ENCODE results near the gene GABRB2. TPM values are rescaled to one million over a fixed set of nuclear protein-coding genes. Genes with fewer than 3 reads are reported as not detected.

The GABRB2 gene
- polyA plus RNA-seq, 3 donors from 2014 or later, result not detected

DNA sequence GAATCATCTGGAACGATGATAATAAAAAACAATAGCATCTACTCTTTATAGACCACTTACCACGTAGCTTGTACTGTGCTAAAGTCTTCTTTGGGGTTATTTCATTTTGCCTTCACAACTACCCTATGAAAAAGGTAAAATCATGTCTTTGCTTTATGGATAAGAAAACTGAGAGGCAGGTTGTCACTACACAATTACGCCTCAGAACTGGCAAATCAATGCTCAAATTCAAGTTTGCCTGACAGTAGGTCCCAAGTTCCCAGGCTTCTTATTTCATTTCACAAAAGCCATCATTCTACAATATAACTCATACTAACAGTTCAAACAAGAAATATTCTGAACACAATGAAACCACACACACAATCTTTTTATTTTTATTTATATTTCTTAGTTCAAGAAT, 258.5 kb downstream of the GABRB2 start:
- DNase-seq, result no peak

DNA sequence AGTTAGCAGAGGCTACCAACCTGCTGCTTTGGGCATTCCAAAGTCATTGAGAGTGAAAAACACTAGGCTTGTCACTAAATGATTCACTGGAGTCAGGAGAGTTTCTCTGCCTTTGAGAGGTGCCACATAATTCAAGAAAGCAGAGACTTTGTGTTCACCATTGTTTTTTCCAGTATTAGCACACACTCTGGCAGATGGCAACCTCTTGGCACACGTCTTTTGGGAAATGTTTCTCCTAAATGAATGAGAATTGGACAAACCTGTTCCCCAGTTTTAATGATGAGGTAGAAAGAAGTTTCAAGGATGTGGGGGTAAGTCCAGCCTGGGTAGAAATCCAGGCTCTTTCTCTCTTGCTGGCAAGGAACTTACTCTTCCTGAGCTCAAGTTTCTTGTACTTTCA, 259.1 kb downstream of the GABRB2 start:
- H3K9me3 Mint-ChIP-seq, result peaks cover 0 to 13% (median 4%) of the 10 kb centered on the region in 6 donors
- H3K36me3 Mint-ChIP-seq, result no peaks in the 10 kb centered on the region
- H3K27me3 Mint-ChIP-seq (ENCODE audit: low read depth in 3 of 3), result peaks cover 0 to 1% (median 0%) of the 10 kb centered on the region in 3 donors
- no peak overlapping the region for H3K27ac Mint-ChIP-seq
- H3K4me1 Mint-ChIP-seq, result no peaks in the 10 kb centered on the region
- DNase-seq, result no peak
- H3K4me3 Mint-ChIP-seq, result no peak overlapping the region

More for the DNA sequence above, 258.5 kb downstream of the GABRB2 start:
- H3K36me3 Mint-ChIP-seq, result no peaks in the 10 kb centered on the region
- peaks cover 0 to 1% (median 0%) of the 10 kb centered on the region in 3 donors for H3K27me3 Mint-ChIP-seq (ENCODE audit: low read depth in 3 of 3)
- H3K4me3 Mint-ChIP-seq, result no peak overlapping the region
- H3K9me3 Mint-ChIP-seq, result peaks cover 0 to 11% (median 4%) of the 10 kb centered on the region in 6 donors
- no peaks in the 10 kb centered on the region for H3K4me1 Mint-ChIP-seq
- H3K27ac Mint-ChIP-seq, result no peak overlapping the region

DNA sequence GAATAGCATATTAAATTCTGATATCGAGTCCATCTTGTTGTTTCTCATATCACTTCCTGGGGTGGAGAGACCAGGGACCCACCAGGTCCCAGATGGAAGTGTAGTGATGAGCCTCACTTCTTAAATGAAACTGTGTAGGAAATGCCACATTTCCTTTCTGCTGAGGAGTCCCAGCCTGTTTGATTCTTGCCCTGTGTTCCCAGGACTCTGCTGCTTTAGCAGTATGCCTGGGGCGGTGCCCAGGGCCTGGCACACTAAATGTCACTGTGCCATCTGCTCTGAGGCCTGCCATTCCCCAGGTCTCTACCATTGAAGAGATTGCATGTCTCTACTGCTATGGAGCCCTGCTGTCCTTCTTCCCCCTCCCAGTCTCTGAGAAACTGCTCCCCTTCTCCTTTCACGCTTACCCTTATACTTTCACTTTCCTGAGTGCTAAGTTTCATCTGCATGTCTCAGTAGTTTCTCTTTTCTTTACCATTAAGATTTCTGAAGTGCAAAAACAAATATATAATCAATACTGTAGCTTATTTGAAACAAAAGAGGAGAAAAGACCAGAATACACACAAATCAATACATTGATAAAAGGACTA, 260.4 kb downstream of the GABRB2 start:
- no peak overlapping the region for H3K27ac Mint-ChIP-seq
- no peak overlapping the region for H3K4me3 Mint-ChIP-seq

GRCh38 chr5:161284445-161284844, 262.1 kb downstream of the GABRB2 start:
- no peak overlapping the region for H3K4me3 Mint-ChIP-seq
- no peak overlapping the region for H3K27ac Mint-ChIP-seq
- no peak for DNase-seq
- peaks cover 0 to 19% (median 5%) of the 10 kb centered on the region in 6 donors for H3K9me3 Mint-ChIP-seq
- H3K4me1 Mint-ChIP-seq, result no peaks in the 10 kb centered on the region
- H3K36me3 Mint-ChIP-seq, result no peaks in the 10 kb centered on the region
- H3K27me3 Mint-ChIP-seq (ENCODE audit: low read depth in 3 of 3), result peaks cover 0 to 3% (median 2%) of the 10 kb centered on the region in 3 donors

More for the DNA sequence above, 260.4 kb downstream of the GABRB2 start:
- Mint-ChIP-seq H3K4me1 (no peaks in the 10 kb centered on the region), H3K9me3 (peaks cover 0 to 15% (median 4%) of the 10 kb centered on the region in 6 donors), H3K27me3 (ENCODE audit: low read depth in 3 of 3) (peaks cover 0 to 3% (median 2%) of the 10 kb centered on the region in 3 donors), H3K36me3 (no peaks in the 10 kb centered on the region)
- DNase-seq, result no peak

- peaks cover 0 to 3% (median 2%) of the 10 kb centered on the region in 3 donors for H3K27me3 Mint-ChIP-seq (ENCODE audit: low read depth in 3 of 3)
- no peak overlapping the region for H3K27ac Mint-ChIP-seq
- no peaks in the 10 kb centered on the region for H3K36me3 Mint-ChIP-seq
- no peak for DNase-seq
- no peak overlapping the region for H3K4me3 Mint-ChIP-seq
- peaks cover 0 to 18% (median 6%) of the 10 kb centered on the region in 6 donors for H3K9me3 Mint-ChIP-seq
- no peaks in the 10 kb centered on the region for H3K4me1 Mint-ChIP-seq
These were observed 263.2 kb downstream of the GABRB2 start for GRCh38 chr5:161283296-161283695.

DNA sequence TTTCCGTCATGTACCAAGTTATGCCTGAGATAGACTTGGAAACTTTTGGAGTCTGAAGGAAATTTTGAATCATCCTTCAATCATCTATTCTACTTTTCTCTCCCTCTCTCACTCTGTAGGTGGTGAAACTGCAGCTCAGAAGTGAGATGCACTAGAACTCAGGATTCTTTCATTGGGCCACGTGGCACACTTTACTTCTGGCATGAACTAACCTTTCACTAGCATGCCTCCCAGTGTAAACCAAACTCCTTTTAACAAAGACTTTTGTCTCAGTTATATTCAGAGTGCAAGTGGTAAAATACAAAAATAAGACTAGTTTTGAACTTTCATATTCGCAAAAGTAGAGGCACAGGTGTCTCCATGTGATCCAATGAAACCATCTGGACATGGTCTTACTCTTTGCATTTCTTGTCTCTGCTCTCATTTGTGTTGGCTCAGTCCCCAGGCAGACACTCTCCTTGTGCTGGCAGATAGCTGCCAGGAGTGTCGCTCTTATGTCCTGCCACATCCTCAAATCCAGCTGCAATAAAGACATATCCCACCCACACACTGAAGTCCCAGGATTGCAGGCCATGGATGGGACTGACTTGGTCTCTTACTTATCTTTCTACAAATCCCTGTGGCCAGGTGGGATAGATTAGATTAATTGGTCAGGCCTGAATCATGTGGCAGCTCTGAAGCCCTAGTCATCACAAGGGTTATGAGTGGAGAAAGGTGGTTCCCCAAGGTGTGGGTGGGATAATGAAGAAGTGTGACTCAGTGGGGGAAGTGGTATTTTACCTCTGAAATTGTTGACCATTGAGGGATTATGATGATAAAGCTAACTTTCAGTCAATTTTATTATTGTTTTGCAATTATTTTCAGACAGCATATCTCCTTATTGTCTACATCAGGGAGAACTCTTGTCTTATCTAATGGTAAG, 267.5 kb downstream of the GABRB2 start:
- no peaks in the 10 kb centered on the region for H3K36me3 Mint-ChIP-seq
- no peaks in the 10 kb centered on the region for H3K4me1 Mint-ChIP-seq
- no peak overlapping the region for H3K4me3 Mint-ChIP-seq
- DNase-seq, result no peak
- peaks cover 0 to 24% (median 5%) of the 10 kb centered on the region in 6 donors for H3K9me3 Mint-ChIP-seq
- peaks cover 0 to 2% (median 2%) of the 10 kb centered on the region in 3 donors for H3K27me3 Mint-ChIP-seq (ENCODE audit: low read depth in 3 of 3)
- H3K27ac Mint-ChIP-seq, result no peak overlapping the region

- no peak for DNase-seq
- H3K36me3 Mint-ChIP-seq, result no peaks in the 10 kb centered on the region
- H3K4me1 Mint-ChIP-seq, result no peaks in the 10 kb centered on the region
- no peak overlapping the region for H3K27ac Mint-ChIP-seq
- H3K4me3 Mint-ChIP-seq, result no peak overlapping the region
- peaks cover 0 to 22% (median 5%) of the 10 kb centered on the region in 6 donors for H3K9me3 Mint-ChIP-seq
- peaks cover 0 to 2% (median 2%) of the 10 kb centered on the region in 3 donors for H3K27me3 Mint-ChIP-seq (ENCODE audit: low read depth in 3 of 3)
These were observed 269.5 kb downstream of the GABRB2 start for GRCh38 chr5:161277011-161277410.

DNA sequence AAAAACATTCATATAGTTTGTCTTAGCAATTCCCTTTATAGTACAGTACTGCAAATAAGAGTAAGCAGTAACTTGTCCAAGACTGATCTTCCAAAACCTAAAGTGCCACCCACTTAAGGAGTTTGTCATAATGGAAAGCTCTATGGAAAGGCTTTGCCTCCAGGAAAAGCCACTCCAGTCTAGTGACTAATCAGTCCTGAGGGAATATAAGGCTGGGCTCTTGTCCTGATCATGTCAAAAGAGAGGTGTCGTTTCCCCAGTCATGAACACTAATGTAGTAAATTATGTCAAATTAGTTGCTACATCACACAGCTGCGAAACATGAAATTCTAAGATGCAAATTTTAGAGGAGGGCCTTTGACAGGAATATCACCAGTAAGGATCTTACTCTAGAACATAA, 271.6 kb downstream of the GABRB2 start:
- Mint-ChIP-seq H3K9me3 (peaks cover 0 to 26% (median 4%) of the 10 kb centered on the region in 6 donors), H3K27me3 (ENCODE audit: low read depth in 3 of 3) (no peaks in the 10 kb centered on the region)
- DNase-seq, result no peak

GRCh38 chr5:161273410-161273809, 273.1 kb downstream of the GABRB2 start:
- H3K4me3 Mint-ChIP-seq, result no peak overlapping the region
- H3K4me1 Mint-ChIP-seq, result no peaks in the 10 kb centered on the region
- H3K36me3 Mint-ChIP-seq, result peaks cover 0 to 4% (median 0%) of the 10 kb centered on the region in 3 donors
- H3K27ac Mint-ChIP-seq, result no peak overlapping the region
- no peak for DNase-seq
- H3K27me3 Mint-ChIP-seq (ENCODE audit: low read depth in 3 of 3), result no peaks in the 10 kb centered on the region
- H3K9me3 Mint-ChIP-seq, result peaks cover 2 to 36% (median 3%) of the 10 kb centered on the region in 6 donors

More for the DNA sequence above, 271.6 kb downstream of the GABRB2 start:
- H3K36me3 Mint-ChIP-seq, result no peaks in the 10 kb centered on the region
- H3K27ac Mint-ChIP-seq, result no peak overlapping the region
- no peak overlapping the region for H3K4me3 Mint-ChIP-seq
- no peaks in the 10 kb centered on the region for H3K4me1 Mint-ChIP-seq

DNA sequence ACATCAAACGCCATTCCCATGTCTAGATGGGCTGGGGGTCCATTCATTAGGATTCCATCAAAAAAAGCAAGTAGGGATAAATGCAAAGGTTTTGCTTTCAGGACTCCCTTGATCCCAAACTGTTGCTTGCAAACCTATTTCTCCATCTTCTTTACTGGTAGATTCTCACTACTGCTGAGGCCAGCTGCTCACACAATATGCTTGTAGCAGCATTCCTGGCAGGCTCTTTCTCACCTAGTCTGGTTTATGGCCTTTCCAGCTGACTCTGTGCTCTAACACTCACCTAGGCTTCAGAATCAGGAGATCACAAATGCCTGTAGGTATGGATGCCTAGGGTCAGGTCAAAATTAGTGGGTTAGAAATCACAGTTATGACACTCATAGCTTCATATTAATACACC, 274.7 kb downstream of the GABRB2 start:
- H3K27me3 Mint-ChIP-seq (ENCODE audit: low read depth in 3 of 3), result no peaks in the 10 kb centered on the region
- H3K36me3 Mint-ChIP-seq, result peaks cover 0 to 4% (median 0%) of the 10 kb centered on the region in 3 donors
- no peaks in the 10 kb centered on the region for H3K4me1 Mint-ChIP-seq
- DNase-seq, result no peak
- H3K4me3 Mint-ChIP-seq, result no peak overlapping the region
- no peak overlapping the region for H3K27ac Mint-ChIP-seq
- H3K9me3 Mint-ChIP-seq, result peaks cover 2 to 36% (median 4%) of the 10 kb centered on the region in 6 donors

DNA sequence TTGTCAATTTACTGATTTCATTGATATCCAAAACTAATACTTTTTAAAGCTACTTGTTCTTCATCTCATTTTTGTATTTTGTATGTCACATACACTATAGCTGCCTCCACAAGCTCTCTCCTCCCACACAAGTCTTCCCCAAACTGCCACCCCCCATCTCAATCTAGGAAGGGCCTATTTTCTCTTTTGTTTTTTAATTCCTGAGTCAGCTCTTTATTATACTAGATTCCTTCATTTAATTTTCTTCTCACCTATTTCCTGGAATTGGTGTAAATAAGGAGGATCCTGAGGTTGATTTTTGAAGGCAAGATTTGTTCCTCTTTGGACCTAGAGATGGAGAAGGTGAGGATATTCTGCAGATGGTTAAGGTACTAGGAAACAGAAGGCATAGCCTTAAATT, 277.4 kb downstream of the GABRB2 start:
- H3K4me3 Mint-ChIP-seq, result no peak overlapping the region
- peaks cover 2 to 30% (median 8%) of the 10 kb centered on the region in 6 donors for H3K9me3 Mint-ChIP-seq
- no peak overlapping the region for H3K27ac Mint-ChIP-seq
- H3K4me1 Mint-ChIP-seq, result no peaks in the 10 kb centered on the region
- DNase-seq, result no peak
- H3K36me3 Mint-ChIP-seq, result peaks cover 0 to 4% (median 0%) of the 10 kb centered on the region in 3 donors
- peaks cover 0 to 2% (median 0%) of the 10 kb centered on the region in 3 donors for H3K27me3 Mint-ChIP-seq (ENCODE audit: low read depth in 3 of 3)

GRCh38 chr5:161266954-161267353, 279.6 kb downstream of the GABRB2 start:
- peaks cover 4 to 26% (median 8%) of the 10 kb centered on the region in 6 donors for H3K9me3 Mint-ChIP-seq
- peaks cover 0 to 2% (median 0%) of the 10 kb centered on the region in 3 donors for H3K27me3 Mint-ChIP-seq (ENCODE audit: low read depth in 3 of 3)
- peaks cover 0 to 4% (median 0%) of the 10 kb centered on the region in 3 donors for H3K36me3 Mint-ChIP-seq
- DNase-seq, result no peak
- no peaks in the 10 kb centered on the region for H3K4me1 Mint-ChIP-seq
- no peak overlapping the region for H3K27ac Mint-ChIP-seq
- no peak overlapping the region for H3K4me3 Mint-ChIP-seq

GRCh38 chr5:161265006-161265405, 281.5 kb downstream of the GABRB2 start:
- H3K9me3 Mint-ChIP-seq, result peaks cover 4 to 11% (median 5%) of the 10 kb centered on the region in 6 donors
- no peak overlapping the region for H3K4me3 Mint-ChIP-seq
- H3K36me3 Mint-ChIP-seq, result peaks cover 0 to 4% (median 0%) of the 10 kb centered on the region in 3 donors
- DNase-seq, result no peak
- H3K4me1 Mint-ChIP-seq, result no peaks in the 10 kb centered on the region
- H3K27ac Mint-ChIP-seq, result no peak overlapping the region
- H3K27me3 Mint-ChIP-seq (ENCODE audit: low read depth in 3 of 3), result peaks cover 0 to 3% (median 2%) of the 10 kb centered on the region in 3 donors

DNA sequence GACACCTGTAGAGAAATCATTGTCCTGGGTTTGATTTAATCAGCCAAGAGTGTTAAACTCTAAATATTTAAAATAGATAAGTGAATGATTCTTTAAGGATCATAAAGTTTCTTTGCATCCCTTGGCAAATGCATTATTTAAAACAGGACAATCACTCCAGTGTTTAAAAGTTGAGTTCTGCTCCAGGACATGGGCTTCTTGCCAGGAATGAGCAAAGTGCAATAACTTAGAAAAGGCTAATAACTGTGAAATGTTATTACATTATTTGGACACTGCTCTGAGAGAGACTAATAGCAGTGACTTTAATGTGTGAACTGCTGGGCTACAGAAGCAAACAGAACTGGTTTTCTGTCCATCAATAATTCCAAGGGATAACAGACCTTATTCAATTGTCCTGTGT, 283.3 kb downstream of the GABRB2 start:
- H3K4me3 Mint-ChIP-seq, result no peak overlapping the region
- no peaks in the 10 kb centered on the region for H3K36me3 Mint-ChIP-seq
- H3K9me3 Mint-ChIP-seq, result peaks cover 0 to 6% (median 2%) of the 10 kb centered on the region in 6 donors
- H3K27ac Mint-ChIP-seq, result no peak overlapping the region
- DNase-seq, result no peak
- H3K27me3 Mint-ChIP-seq (ENCODE audit: low read depth in 3 of 3), result peaks cover 0 to 3% (median 2%) of the 10 kb centered on the region in 3 donors
- no peaks in the 10 kb centered on the region for H3K4me1 Mint-ChIP-seq

All from immature natural killer cell (primary cell).